ENCODE data around the gene KANSL1.
A peak's percentile ranks its signal among the peaks of the same experiment; 100 is the strongest.

DNA sequence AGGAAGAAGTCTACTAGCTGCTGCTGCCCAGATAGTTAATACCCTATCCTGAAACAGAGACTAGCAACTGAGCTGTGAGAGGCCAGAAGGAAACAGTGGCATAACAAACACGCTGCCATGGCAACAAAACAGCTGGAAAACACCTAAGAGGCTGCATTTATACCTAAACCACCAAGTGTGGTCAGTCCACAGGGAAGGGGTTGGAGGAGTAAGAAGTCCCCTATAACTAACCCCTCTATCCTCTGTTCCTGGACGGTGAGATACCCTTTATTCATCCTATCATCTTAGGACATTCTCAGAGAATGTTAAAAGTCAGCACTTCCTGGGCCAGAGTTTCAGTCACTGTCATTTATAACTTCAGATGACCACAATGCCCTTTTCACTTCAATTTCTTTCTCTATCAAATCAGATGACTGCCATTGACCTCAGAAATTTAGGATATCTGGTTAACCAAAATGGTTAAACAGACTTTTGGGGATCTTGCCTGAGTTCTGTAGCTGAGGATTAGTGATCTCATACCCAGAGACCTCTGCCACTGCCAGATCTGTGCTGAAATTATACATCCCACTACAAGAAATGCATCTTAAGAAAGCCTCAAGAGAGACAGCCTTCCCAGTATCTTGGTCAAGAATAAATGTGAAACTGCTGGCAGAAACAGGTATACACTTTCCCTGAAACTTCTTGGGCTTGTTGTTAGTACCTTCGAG is 158.0 kb downstream of the KANSL1 start:
- TF ChIP-seq, protein P1, sequence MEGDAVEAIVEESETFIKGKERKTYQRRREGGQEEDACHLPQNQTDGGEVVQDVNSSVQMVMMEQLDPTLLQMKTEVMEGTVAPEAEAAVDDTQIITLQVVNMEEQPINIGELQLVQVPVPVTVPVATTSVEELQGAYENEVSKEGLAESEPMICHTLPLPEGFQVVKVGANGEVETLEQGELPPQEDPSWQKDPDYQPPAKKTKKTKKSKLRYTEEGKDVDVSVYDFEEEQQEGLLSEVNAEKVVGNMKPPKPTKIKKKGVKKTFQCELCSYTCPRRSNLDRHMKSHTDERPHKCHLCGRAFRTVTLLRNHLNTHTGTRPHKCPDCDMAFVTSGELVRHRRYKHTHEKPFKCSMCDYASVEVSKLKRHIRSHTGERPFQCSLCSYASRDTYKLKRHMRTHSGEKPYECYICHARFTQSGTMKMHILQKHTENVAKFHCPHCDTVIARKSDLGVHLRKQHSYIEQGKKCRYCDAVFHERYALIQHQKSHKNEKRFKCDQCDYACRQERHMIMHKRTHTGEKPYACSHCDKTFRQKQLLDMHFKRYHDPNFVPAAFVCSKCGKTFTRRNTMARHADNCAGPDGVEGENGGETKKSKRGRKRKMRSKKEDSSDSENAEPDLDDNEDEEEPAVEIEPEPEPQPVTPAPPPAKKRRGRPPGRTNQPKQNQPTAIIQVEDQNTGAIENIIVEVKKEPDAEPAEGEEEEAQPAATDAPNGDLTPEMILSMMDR (IDR thresholded peaks at IDR 0.05 in 2 of 3, conservative IDR thresholded peaks at IDR 0.05 in 1 of 3; ENCODE audit: control insufficient read depth in 2 of 3, extremely low read depth in 1 of 3, insufficient read depth in 1 of 3, low read depth in 3 of 3, low read length in 3 of 3) = no peak
- TF ChIP-seq PRDM15 (CRISPR knock-in tag; IDR thresholded peaks at IDR 0.05) (no peak), RB1 (IDR thresholded peaks at IDR 0.05; ENCODE audit: borderline replicate concordance) (no peak), MYC (IDR thresholded peaks at IDR 0.05; ENCODE audit: insufficient read depth, insufficient read length, insufficient replicate concordance, low read length, severe bottlenecking) (no peak), SPI1 (IDR thresholded peaks at IDR 0.05; ENCODE audit: borderline replicate concordance, insufficient read depth, low read depth, low read length) (0 out of 2 replicates have a peak, but pooled peaks have one; percentile 24), REST (IDR thresholded peaks at IDR 0.05; ENCODE audit: low read depth, low read length) (no peak), NRF1 (conservative IDR thresholded peaks at IDR 0.05; ENCODE audit: low read depth, low read length) (no peak)
